GM23338 (cell line): ENCODE data around the gene RNF157. TPM values are rescaled to one million over a fixed set of nuclear protein-coding genes. Genes with fewer than 3 reads are reported as not detected.

Experiments used
- ATAC-seq: fragments of 200-7000 bp; cut with Tn5 transposase; 3 replicates; pipeline ENCODE4 v1.9.1; 2020
- DNase-seq: peaks from one replicate; pipeline ENCODE4 v3.0.0-alpha.2; 2015; ENCODE audit warnings: low spot score
- H2AFZ ChIP-seq: fragments of 200-600 bp; sonication (generic); 2 replicates; pipeline ENCODE4 v1.8.0; 2016; ENCODE audit warnings: antibody characterized with exemption, mild to moderate bottlenecking, moderate library complexity
- H3F3A ChIP-seq: fragments of 200-600 bp; sonication (generic); replicated peaks from 2 replicates; pipeline ENCODE4 v1.8.0; 2017; ENCODE audit warnings: antibody characterized with exemption, mixed run types, low read depth
- H3K27ac ChIP-seq: fragments of 200-600 bp; sonication (generic); 2 replicates; pipeline ENCODE4 v1.6.1; 2016; ENCODE audit warnings: low read depth
- H3K27me3 ChIP-seq: fragments of 200-600 bp; sonication (generic); 2 replicates; pipeline ENCODE4 v1.8.0; 2016; ENCODE audit warnings: mild to moderate bottlenecking, mixed run types, moderate library complexity; ENCODE audit not compliant: insufficient read depth
- H3K36me3 ChIP-seq: fragments of 200-600 bp; sonication (generic); 2 replicates; pipeline ENCODE4 v1.8.0; 2016; ENCODE audit warnings: mild to moderate bottlenecking; ENCODE audit not compliant: insufficient read depth
- H3K4me1 ChIP-seq: fragments of 200-600 bp; sonication (generic); 2 replicates; pipeline ENCODE4 v1.8.0; 2016; ENCODE audit warnings: mild to moderate bottlenecking, moderate library complexity; ENCODE audit not compliant: insufficient read depth
- H3K4me2 ChIP-seq: fragments of 200-600 bp; sonication (generic); 2 replicates; pipeline ENCODE4 v1.7.1; 2017; ENCODE audit warnings: mixed run types
- H3K4me3 ChIP-seq: fragments of 200-600 bp; sonication (generic); 2 replicates; pipeline ENCODE4 v1.6.1; 2016; ENCODE audit warnings: mixed run types
- H3K79me2 ChIP-seq: fragments of 200-600 bp; sonication (generic); replicated peaks from 2 replicates; pipeline ENCODE4 v1.8.0; 2017; ENCODE audit warnings: mild to moderate bottlenecking; ENCODE audit not compliant: insufficient read depth
- H3K9me2 ChIP-seq: fragments of 200-600 bp; sonication (generic); 2 replicates; pipeline ENCODE4 v1.8.0; 2017; ENCODE audit not compliant: insufficient read depth
- H4K20me1 ChIP-seq: fragments of 200-600 bp; sonication (generic); replicated peaks from 2 replicates; pipeline ENCODE4 v1.8.0; 2017; ENCODE audit warnings: mild to moderate bottlenecking; ENCODE audit not compliant: insufficient read depth
- H3K27ac Mint-ChIP-seq: 2 replicates; pipeline ENCODE4 v1.8.0; 2020; ENCODE audit warnings: inconsistent platforms, mild to moderate bottlenecking, moderate library complexity, mixed read lengths
- H3K27me3 Mint-ChIP-seq: 3 replicates; pipeline ENCODE4 v1.8.0; 2022; ENCODE audit warnings: low read depth, mild to moderate bottlenecking, moderate library complexity, mixed read lengths, inconsistent platforms; ENCODE audit not compliant: insufficient read depth, poor library complexity
- H3K36me3 Mint-ChIP-seq: 3 replicates; pipeline ENCODE4 v1.8.0; 2021; ENCODE audit warnings: low read depth, mild to moderate bottlenecking, inconsistent platforms, moderate library complexity, mixed read lengths
- H3K4me1 Mint-ChIP-seq: 3 replicates; pipeline ENCODE4 v1.8.0; 2020; ENCODE audit warnings: mild to moderate bottlenecking, inconsistent platforms, mixed read lengths
- H3K4me3 Mint-ChIP-seq: 3 replicates; pipeline ENCODE4 v1.8.0; 2021; ENCODE audit warnings: moderate library complexity, mild to moderate bottlenecking, inconsistent platforms, mixed read lengths
- H3K9me3 Mint-ChIP-seq: 3 replicates; pipeline ENCODE4 v1.8.0; 2020; ENCODE audit warnings: moderate library complexity, mild to moderate bottlenecking, inconsistent platforms, mixed read lengths
- CREB1 ChIP-seq: fragments of 250-450 bp; sonication (Bioruptor Pico); IDR thresholded peaks from 2 replicates; pipeline ENCODE4 v1.5.0; 2020; ENCODE audit warnings: low read depth, mild to moderate bottlenecking, moderate library complexity
- EZH2 ChIP-seq: fragments of 200-600 bp; sonication (generic); IDR thresholded peaks from one replicate; pipeline ENCODE4 v1.8.0; 2017; ENCODE audit warnings: antibody characterized with exemption, mild to moderate bottlenecking, low read depth; ENCODE audit not compliant: unreplicated experiment
- EZH2phosphoT487 ChIP-seq: fragments of 200-600 bp; sonication (generic); IDR thresholded peaks from one replicate; pipeline ENCODE4 v1.8.1; 2018; ENCODE audit warnings: antibody characterized with exemption; ENCODE audit not compliant: unreplicated experiment
- JUNB ChIP-seq: IDR thresholded peaks from one replicate; pipeline ENCODE4 v1.6.1; 2016; ENCODE audit warnings: antibody characterized with exemption; ENCODE audit not compliant: unreplicated experiment
- NANOG ChIP-seq: IDR thresholded peaks from 2 replicates; pipeline ENCODE4 v1.6.1; 2016; ENCODE audit warnings: antibody characterized with exemption, borderline replicate concordance
- POLR2AphosphoS5 ChIP-seq: IDR thresholded peaks from 2 replicates; pipeline ENCODE4 v1.6.1; 2016; ENCODE audit warnings: antibody characterized with exemption, low read depth
- STAT1 ChIP-seq: IDR thresholded peaks from one replicate; pipeline ENCODE4 v1.6.1; 2016; ENCODE audit warnings: antibody characterized with exemption; ENCODE audit not compliant: unreplicated experiment
- ZNF331 ChIP-seq: fragments of 250-450 bp; sonication (Bioruptor Pico); IDR thresholded peaks from 2 replicates; pipeline ENCODE4 v1.5.0; 2020; ENCODE audit warnings: low read depth, mild to moderate bottlenecking, moderate library complexity
- polyA plus RNA-seq: library from polyadenylated mRNA; unstranded; fragments of >200 nt; fragmentation: Nextera tagmentation; extraction: Ambion mirVana; gene quantifications from 2 replicates; pipeline ENCODE4 v1.2.1, GENCODE V29; 2016
- total RNA-seq: library from RNA; depleted of rRNA; stranded (reverse); fragments of >200 nt; shearing (Covaris generic); gene quantifications from 2 replicates; pipeline ENCODE4 v1.2.3, GENCODE V29; 2014
- TF ChIP-seq, protein P1 (sequence below): IDR thresholded peaks from one replicate; pipeline ENCODE4 v1.6.1; 2018; ENCODE audit warnings: antibody characterized with exemption; ENCODE audit not compliant: unreplicated experiment
- TF ChIP-seq, protein P2 (sequence below), 2 experiments: fragments of 200-600 bp in 1 of 2; sonication (generic) in 1 of 2; conservative IDR thresholded peaks; 2 replicates each; pipeline versions ENCODE4 v1.5.1 to v1.6.1; 2016 to 2017; ENCODE audit warnings: antibody characterized with exemption in 2 of 2, low read depth in 2 of 2, mild to moderate bottlenecking in 2 of 2, moderate library complexity in 1 of 2
- TF ChIP-seq, protein P3 (sequence below): IDR thresholded peaks from 2 replicates; pipeline ENCODE4 v1.6.1; 2016; ENCODE audit warnings: antibody characterized with exemption

The RNF157 gene
- total and polyA plus RNA-seq, 2 experiments from 2014 or later = 7.8 to 11.7 TPM

DNA sequence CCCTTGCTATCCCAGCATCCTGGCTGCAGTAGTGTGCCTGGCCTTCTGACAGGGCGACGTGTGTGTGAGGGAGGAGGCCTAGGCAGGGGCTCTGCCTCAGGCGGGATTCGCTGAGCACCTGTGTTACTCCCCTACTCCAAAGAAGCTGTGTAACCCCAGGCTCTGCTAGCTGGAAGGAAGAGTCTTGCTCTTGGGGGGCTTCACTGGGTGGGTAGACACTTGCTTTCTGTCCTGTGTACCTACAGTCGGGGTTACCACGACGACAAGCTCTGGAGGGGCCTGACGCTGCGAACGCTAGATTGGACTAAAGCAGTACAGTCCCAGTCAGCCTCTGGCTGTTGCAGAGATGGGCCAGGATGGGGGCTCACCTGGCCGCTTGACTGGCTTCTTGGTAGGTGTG, 146.2 kb downstream of the RNF157 start:
- peaks cover 12% of the 10 kb centered on the region; the same call in 1 of the 2 replicates for H3K36me3 ChIP-seq
- H3K79me2 ChIP-seq = no peaks in the 10 kb centered on the region
- Mint-ChIP-seq H3K9me3 (no peaks in the 10 kb centered on the region), H3K4me3 (no peak overlapping the region), H3K27me3 (peaks cover 3% of the 10 kb centered on the region), H3K27ac (no peak overlapping the region), H3K36me3 (peaks cover 69% of the 10 kb centered on the region), H3K4me1 (no peaks in the 10 kb centered on the region)
- no peaks in the 10 kb centered on the region; the same call in 1 of the 2 replicates for H4K20me1 ChIP-seq
- no peak overlapping the region for H3K27ac ChIP-seq
- H3K4me3 ChIP-seq = no peak overlapping the region
- H3K4me2 ChIP-seq = no peak overlapping the region
- H2AFZ ChIP-seq = no peak overlapping the region
- no peaks in the 10 kb centered on the region for H3K27me3 ChIP-seq
- H3K4me1 ChIP-seq = no peaks in the 10 kb centered on the region
- H3F3A ChIP-seq = no peaks in the 10 kb centered on the region
- H3K9me2 ChIP-seq = no peaks in the 10 kb centered on the region
- DNase-seq = no peak
- TF ChIP-seq, protein P1, sequence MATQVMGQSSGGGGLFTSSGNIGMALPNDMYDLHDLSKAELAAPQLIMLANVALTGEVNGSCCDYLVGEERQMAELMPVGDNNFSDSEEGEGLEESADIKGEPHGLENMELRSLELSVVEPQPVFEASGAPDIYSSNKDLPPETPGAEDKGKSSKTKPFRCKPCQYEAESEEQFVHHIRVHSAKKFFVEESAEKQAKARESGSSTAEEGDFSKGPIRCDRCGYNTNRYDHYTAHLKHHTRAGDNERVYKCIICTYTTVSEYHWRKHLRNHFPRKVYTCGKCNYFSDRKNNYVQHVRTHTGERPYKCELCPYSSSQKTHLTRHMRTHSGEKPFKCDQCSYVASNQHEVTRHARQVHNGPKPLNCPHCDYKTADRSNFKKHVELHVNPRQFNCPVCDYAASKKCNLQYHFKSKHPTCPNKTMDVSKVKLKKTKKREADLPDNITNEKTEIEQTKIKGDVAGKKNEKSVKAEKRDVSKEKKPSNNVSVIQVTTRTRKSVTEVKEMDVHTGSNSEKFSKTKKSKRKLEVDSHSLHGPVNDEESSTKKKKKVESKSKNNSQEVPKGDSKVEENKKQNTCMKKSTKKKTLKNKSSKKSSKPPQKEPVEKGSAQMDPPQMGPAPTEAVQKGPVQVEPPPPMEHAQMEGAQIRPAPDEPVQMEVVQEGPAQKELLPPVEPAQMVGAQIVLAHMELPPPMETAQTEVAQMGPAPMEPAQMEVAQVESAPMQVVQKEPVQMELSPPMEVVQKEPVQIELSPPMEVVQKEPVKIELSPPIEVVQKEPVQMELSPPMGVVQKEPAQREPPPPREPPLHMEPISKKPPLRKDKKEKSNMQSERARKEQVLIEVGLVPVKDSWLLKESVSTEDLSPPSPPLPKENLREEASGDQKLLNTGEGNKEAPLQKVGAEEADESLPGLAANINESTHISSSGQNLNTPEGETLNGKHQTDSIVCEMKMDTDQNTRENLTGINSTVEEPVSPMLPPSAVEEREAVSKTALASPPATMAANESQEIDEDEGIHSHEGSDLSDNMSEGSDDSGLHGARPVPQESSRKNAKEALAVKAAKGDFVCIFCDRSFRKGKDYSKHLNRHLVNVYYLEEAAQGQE = no peak
- TF ChIP-seq CREB1 (CRISPR knock-in tag) (no peak), STAT1 (no peak), EZH2phosphoT487 (no peak), ZNF331 (CRISPR knock-in tag) (no peak), POLR2AphosphoS5 (no peak), NANOG (no peak), JUNB (no peak), EZH2 (no peak)
- TF ChIP-seq, protein P2, sequence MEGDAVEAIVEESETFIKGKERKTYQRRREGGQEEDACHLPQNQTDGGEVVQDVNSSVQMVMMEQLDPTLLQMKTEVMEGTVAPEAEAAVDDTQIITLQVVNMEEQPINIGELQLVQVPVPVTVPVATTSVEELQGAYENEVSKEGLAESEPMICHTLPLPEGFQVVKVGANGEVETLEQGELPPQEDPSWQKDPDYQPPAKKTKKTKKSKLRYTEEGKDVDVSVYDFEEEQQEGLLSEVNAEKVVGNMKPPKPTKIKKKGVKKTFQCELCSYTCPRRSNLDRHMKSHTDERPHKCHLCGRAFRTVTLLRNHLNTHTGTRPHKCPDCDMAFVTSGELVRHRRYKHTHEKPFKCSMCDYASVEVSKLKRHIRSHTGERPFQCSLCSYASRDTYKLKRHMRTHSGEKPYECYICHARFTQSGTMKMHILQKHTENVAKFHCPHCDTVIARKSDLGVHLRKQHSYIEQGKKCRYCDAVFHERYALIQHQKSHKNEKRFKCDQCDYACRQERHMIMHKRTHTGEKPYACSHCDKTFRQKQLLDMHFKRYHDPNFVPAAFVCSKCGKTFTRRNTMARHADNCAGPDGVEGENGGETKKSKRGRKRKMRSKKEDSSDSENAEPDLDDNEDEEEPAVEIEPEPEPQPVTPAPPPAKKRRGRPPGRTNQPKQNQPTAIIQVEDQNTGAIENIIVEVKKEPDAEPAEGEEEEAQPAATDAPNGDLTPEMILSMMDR (conservative IDR thresholded peaks at IDR 0.05; ENCODE audit: low read depth in 2 of 2) = no peak
- TF ChIP-seq, protein P3, sequence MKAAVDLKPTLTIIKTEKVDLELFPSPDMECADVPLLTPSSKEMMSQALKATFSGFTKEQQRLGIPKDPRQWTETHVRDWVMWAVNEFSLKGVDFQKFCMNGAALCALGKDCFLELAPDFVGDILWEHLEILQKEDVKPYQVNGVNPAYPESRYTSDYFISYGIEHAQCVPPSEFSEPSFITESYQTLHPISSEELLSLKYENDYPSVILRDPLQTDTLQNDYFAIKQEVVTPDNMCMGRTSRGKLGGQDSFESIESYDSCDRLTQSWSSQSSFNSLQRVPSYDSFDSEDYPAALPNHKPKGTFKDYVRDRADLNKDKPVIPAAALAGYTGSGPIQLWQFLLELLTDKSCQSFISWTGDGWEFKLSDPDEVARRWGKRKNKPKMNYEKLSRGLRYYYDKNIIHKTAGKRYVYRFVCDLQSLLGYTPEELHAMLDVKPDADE = no peak
- ATAC-seq = no peak
